EL (cell line): ENCODE data around the gene STH.
"Not testable (repeated sequence)": the region's sequence is repeated elsewhere in the genome, so short reads cannot be mapped to it uniquely, and the experiment has no call there.

Source experiments
- DNase-seq: peaks from one replicate; pipeline ENCODE4 v3.0.0-alpha.2; 2016

The STH gene

DNA sequence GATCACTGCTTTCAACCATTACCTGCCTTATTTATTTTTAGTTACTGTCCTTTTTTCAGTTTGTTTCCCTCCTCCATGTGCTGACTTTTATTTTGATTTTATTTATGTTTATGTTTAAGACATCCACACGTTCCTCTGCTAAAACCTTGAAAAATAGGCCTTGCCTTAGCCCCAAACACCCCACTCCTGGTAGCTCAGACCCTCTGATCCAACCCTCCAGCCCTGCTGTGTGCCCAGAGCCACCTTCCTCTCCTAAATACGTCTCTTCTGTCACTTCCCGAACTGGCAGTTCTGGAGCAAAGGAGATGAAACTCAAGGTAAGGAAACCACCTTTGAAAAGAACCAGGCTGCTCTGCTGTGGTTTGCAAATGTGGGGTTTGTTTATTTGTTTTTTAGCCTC lies 9.3 kb upstream of the STH start:
- DNase-seq, result no peak

DNA sequence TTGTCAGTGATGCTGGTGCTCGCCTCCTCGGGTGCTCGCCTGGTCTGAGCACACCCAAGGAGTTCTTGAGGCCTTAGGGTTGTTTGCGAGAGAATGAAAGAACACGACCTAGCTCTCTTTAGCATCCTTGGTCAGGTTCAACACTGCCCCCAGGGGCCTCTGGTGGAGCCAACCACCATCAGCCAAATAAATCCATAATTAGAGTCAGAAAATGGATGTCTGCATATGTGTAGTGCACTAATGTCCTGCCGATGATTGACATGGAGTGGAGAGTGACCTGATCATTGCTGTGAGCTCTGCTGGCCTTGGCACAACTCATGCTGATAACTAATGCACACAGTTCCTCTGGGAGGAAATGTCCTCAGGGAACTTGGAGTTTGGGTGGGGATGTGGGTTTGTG lies 8.2 kb upstream of the STH start:
- no peak for DNase-seq

DNA sequence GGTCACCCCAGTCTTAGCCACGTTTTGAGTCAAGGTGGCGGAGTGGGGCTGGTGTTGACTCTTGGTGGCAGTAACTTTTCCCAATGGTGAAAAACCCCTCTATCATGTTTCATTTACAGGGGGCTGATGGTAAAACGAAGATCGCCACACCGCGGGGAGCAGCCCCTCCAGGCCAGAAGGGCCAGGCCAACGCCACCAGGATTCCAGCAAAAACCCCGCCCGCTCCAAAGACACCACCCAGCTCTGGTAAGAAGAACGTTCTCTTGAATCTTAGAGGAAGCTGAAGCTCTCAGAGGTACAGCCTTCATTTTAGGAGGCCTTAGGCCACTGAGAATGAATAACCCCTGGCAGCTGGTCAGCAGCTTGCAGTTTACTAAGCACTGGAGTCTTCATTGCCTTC lies 7.7 kb upstream of the STH start:
- no peak for DNase-seq

DNA sequence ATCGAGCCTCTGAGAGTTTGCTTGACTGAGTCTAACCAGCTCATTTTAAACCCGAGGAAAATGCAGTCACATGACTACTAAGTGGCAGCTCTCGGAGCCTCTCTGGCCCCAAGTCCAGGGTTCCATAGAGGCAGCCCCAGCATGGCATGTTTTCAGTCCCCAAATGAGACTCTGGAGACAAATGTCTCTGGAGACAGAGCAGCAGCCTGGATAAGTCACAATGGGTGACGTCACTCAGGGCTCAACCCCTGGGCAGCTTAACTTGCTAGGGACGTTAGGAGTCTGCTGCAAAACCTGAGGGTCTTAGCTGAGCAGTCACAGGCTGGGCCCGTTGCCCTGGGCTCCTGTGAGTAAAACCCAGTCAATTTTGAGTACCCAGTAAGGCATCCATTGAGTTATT lies 6.9 kb upstream of the STH start:
- no peak for DNase-seq

DNA sequence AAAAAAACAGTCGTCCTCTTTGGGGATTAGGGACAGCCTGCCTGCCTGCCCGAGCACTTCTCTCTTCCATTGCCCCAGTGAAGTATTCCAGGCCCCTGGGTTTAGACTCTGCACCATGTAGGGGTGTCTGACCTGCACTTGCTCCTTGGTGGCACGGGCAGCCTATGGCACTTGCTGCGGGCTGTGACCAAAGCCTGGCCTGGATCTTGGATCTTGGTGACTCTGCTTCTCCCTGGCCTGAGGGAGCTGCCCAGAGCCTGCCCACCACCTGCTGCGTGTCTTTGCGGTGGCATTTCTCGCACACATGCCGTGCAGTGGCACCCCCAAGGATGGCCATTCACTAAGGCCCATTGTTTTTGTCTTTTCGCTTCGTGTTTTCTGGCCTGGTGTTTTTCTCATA lies 6.1 kb upstream of the STH start:
- DNase-seq, result no peak

DNA sequence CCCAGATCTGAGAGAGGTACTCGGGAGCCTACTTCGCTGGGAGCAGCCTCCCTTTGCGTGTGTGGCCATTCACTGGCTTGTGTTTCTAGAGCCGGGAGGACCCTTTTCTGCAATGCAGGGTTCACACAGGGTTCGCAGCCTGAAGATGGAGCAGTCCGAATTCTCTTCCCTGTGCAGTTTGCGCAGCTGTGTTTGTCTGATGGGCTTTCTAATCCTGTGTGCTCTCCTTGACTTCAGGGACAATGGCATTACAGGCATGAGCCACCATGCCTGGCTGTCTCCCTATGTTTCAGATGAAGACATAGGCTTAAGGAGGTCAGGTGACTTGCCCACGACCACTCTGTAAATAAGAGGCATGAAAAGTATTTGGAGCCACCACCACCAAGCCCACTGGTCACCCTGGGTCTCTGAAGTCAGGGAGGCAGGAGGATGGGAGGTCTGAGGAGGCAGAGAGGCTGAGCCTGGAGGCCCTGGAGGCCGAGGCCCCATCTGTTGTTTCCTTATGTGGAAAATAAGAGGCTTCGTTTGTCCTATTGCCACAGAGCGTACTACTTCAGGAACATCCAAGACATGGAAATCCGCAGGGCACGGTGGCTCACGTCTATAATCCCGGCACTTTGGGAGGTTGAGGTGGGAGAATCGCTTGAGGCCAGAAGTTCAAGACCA lies 5.0 kb upstream of the STH start:
- DNase-seq, result no peak

DNA sequence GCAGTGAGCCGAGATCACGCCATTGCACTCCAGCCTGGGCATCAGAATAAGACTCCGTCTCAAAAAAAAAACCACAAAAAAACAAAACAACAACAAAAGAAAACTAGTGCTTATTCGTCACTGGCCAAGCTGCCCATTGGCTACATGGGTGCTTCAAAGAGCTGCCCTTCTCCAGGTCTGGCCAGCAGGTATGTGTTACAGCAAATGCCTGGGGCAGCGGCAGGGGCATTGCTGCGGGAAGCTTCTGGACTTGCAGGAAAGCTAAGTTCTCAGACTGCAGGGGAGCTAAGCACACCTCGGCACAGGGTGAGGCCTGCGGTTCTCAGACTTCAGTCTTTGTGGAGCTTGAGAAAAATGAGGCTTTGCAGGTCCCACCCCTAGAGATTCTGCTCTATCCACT lies 4.1 kb upstream of the STH start:
- no peak for DNase-seq

DNA sequence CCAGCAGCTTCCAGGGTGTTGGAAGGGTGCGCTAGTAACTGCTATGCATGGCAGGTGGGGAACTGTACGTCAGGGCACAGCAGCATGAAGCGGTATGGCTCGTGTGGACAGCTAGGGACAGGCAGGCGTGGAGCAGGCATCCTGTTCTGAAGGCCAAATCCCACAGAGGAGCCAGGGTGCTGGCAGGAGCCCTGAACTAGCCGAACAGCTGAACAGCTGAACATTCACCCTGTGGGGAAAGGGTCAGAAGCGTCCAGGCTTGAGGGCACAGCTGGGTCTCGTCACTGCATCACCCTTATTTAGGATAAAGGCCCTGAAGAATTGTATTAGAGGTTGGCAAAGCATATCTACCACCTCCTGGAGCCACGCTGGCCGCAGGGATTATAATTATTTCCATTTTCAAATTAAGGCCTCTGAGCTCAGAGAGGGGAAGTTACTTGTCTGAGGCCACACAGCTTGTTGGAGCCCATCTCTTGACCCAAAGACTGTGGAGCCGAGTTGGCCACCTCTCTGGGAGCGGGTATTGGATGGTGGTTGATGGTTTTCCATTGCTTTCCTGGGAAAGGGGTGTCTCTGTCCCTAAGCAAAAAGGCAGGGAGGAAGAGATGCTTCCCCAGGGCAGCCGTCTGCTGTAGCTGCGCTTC lies 3.3 kb upstream of the STH start:
- DNase-seq, result no peak

DNA sequence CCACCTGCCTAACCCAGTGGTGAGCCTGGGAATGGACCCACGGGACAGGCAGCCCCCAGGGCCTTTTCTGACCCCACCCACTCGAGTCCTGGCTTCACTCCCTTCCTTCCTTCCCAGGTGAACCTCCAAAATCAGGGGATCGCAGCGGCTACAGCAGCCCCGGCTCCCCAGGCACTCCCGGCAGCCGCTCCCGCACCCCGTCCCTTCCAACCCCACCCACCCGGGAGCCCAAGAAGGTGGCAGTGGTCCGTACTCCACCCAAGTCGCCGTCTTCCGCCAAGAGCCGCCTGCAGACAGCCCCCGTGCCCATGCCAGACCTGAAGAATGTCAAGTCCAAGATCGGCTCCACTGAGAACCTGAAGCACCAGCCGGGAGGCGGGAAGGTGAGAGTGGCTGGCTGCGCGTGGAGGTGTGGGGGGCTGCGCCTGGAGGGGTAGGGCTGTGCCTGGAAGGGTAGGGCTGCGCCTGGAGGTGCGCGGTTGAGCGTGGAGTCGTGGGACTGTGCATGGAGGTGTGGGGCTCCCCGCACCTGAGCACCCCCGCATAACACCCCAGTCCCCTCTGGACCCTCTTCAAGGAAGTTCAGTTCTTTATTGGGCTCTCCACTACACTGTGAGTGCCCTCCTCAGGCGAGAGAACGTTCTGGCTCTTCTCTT lies 2.6 kb upstream of the STH start:
- DNase-seq, result no peak

DNA sequence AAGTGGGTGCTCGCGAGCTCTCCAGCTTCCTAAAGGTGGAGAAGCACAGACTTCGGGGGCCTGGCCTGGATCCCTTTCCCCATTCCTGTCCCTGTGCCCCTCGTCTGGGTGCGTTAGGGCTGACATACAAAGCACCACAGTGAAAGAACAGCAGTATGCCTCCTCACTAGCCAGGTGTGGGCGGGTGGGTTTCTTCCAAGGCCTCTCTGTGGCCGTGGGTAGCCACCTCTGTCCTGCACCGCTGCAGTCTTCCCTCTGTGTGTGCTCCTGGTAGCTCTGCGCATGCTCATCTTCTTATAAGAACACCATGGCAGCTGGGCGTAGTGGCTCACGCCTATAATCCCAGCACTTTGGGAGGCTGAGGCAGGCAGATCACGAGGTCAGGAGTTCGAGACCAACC lies 1.9 kb upstream of the STH start:
- DNase-seq, result no peak

DNA sequence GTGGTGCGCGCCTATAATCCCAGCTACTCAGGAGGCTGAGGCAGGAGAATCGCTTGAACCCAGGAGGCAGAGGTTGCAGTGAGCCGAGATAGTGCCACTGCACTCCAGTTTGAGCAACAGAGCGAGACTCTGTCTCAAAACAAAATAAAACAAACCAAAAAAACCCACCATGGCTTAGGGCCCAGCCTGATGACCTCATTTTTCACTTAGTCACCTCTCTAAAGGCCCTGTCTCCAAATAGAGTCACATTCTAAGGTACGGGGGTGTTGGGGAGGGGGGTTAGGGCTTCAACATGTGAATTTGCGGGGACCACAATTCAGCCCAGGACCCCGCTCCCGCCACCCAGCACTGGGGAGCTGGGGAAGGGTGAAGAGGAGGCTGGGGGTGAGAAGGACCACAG lies 1.4 kb upstream of the STH start:
- peak; percentile 48 for DNase-seq

DNA sequence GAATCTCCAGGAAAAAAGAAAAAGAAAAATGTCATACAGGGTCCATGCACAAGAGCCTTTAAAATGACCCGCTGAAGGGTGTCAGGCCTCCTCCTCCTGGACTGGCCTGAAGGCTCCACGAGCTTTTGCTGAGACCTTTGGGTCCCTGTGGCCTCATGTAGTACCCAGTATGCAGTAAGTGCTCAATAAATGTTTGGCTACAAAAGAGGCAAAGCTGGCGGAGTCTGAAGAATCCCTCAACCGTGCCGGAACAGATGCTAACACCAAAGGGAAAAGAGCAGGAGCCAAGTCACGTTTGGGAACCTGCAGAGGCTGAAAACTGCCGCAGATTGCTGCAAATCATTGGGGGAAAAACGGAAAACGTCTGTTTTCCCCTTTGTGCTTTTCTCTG lies 845 bp downstream of the STH start:
- no peak for DNase-seq

DNA sequence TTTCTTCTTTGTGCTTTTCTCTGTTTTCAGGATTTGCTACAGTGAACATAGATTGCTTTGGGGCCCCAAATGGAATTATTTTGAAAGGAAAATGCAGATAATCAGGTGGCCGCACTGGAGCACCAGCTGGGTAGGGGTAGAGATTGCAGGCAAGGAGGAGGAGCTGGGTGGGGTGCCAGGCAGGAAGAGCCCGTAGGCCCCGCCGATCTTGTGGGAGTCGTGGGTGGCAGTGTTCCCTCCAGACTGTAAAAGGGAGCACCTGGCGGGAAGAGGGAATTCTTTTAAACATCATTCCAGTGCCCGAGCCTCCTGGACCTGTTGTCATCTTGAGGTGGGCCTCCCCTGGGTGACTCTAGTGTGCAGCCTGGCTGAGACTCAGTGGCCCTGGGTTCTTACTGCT lies 1.2 kb downstream of the STH start:
- DNase-seq, result no peak

DNA sequence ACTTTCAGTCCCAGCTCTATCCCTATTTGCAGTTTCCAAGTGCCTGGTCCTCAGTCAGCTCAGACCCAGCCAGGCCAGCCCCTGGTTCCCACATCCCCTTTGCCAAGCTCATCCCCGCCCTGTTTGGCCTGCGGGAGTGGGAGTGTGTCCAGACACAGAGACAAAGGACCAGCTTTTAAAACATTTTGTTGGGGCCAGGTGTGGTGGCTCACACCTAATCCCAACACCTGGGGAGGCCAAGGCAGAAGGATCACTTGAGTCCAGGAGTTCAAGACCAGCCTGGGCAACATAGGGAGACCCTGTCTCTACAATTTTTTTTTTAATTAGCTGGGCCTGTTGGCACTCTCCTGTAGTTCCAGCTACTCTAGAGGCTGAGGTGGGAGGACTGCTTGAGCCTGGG lies 1.7 kb downstream of the STH start:
- DNase-seq, result no peak

DNA sequence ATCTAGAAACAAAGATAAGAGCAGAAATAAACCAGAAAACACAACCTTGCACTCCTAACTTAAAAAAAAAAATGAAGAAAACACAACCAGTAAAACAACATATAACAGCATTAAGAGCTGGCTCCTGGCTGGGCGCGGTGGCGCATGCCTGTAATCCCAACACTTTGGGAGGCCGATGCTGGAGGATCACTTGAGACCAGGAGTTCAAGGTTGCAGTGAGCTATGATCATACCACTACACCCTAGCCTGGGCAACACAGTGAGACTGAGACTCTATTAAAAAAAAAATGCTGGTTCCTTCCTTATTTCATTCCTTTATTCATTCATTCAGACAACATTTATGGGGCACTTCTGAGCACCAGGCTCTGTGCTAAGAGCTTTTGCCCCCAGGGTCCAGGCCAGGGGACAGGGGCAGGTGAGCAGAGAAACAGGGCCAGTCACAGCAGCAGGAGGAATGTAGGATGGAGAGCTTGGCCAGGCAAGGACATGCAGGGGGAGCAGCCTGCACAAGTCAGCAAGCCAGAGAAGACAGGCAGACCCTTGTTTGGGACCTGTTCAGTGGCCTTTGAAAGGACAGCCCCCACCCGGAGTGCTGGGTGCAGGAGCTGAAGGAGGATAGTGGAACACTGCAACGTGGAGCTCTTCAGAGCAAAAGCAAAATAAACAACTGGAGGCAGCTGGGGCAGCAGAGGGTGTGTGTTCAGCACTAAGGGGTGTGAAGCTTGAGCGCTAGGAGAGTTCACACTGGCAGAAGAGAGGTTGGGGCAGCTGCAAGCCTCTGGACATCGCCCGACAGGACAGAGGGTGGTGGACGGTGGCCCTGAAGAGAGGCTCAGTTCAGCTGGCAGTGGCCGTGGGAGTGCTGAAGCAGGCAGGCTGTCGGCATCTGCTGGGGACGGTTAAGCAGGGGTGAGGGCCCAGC lies 2.6 kb downstream of the STH start:
- no peak for DNase-seq

DNA sequence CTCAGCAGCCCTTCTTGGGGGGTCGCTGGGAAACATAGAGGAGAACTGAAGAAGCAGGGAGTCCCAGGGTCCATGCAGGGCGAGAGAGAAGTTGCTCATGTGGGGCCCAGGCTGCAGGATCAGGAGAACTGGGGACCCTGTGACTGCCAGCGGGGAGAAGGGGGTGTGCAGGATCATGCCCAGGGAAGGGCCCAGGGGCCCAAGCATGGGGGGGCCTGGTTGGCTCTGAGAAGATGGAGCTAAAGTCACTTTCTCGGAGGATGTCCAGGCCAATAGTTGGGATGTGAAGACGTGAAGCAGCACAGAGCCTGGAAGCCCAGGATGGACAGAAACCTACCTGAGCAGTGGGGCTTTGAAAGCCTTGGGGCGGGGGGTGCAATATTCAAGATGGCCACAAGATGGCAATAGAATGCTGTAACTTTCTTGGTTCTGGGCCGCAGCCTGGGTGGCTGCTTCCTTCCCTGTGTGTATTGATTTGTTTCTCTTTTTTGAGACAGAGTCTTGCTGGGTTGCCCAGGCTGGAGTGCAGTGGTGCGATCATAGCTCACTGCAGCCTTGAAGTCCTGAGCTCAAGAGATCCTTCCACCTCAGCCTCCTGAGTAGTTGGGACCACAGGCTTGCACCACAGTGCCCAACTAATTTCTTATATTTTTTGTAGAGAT lies 3.4 kb downstream of the STH start:
- peak; percentile 62 for DNase-seq

DNA sequence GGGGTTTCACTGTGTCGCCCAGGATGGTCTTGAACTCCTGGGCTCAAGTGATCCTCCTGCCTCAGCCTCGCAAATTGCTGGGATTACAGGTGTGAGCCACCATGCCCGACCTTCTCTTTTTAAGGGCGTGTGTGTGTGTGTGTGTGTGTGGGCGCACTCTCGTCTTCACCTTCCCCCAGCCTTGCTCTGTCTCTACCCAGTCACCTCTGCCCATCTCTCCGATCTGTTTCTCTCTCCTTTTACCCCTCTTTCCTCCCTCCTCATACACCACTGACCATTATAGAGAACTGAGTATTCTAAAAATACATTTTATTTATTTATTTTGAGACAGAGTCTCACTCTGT lies 3.9 kb downstream of the STH start:
- no peak for DNase-seq

DNA sequence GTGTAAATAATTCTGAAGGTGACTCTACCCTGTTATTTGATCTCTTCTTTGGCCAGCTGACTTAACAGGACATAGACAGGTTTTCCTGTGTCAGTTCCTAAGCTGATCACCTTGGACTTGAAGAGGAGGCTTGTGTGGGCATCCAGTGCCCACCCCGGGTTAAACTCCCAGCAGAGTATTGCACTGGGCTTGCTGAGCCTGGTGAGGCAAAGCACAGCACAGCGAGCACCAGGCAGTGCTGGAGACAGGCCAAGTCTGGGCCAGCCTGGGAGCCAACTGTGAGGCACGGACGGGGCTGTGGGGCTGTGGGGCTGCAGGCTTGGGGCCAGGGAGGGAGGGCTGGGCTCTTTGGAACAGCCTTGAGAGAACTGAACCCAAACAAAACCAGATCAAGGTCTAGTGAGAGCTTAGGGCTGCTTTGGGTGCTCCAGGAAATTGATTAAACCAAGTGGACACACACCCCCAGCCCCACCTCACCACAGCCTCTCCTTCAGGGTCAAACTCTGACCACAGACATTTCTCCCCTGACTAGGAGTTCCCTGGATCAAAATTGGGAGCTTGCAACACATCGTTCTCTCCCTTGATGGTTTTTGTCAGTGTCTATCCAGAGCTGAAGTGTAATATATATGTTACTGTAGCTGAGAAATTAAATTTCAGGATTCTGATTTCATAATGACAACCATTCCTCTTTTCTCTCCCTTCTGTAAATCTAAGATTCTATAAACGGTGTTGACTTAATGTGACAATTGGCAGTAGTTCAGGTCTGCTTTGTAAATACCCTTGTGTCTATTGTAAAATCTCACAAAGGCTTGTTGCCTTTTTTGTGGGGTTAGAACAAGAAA lies 5.1 kb downstream of the STH start:
- no peak for DNase-seq

DNA sequence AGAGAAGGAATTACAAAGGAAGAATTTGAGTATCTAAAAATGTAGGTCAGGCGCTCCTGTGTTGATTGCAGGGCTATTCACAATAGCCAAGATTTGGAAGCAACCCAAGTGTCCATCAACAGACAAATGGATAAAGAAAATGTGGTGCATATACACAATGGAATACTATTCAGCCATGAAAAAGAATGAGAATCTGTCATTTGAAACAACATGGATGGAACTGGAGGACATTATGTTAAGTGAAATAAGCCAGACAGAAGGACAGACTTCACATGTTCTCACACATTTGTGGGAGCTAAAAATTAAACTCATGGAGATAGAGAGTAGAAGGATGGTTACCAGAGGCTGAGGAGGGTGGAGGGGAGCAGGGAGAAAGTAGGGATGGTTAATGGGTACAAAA lies 7.0 kb downstream of the STH start:
- not testable (repeated sequence) for DNase-seq

DNA sequence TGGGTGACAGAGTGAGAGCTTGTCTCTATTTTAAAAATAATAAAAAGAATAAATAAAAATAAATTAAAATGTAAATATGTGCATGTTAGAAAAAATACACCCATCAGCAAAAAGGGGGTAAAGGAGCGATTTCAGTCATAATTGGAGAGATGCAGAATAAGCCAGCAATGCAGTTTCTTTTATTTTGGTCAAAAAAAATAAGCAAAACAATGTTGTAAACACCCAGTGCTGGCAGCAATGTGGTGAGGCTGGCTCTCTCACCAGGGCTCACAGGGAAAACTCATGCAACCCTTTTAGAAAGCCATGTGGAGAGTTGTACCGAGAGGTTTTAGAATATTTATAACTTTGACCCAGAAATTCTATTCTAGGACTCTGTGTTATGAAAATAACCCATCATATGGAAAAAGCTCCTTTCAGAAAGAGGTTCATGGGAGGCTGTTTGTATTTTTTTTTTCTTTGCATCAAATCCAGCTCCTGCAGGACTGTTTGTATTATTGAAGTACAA lies 8.5 kb downstream of the STH start:
- no peak for DNase-seq

DNA sequence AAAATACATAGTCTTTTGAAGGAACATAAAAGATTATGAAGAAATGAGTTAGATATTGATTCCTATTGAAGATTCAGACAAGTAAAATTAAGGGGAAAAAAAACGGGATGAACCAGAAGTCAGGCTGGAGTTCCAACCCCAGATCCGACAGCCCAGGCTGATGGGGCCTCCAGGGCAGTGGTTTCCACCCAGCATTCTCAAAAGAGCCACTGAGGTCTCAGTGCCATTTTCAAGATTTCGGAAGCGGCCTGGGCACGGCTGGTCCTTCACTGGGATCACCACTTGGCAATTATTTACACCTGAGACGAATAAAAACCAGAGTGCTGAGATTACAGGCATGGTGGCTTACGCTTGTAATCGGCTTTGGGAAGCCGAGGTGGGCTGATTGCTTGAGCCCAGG lies 9.5 kb downstream of the STH start:
- DNase-seq, result no peak
